ENCODE data around the gene TSPAN3.

Gene TSPAN3

GRCh38 chr15:77035584-77035983 lies 35.3 kb downstream of the TSPAN3 start:
- DNase-seq (ENCODE audit: extremely low read depth in 1 of 2, low read depth in 1 of 2), result no peak

DNA sequence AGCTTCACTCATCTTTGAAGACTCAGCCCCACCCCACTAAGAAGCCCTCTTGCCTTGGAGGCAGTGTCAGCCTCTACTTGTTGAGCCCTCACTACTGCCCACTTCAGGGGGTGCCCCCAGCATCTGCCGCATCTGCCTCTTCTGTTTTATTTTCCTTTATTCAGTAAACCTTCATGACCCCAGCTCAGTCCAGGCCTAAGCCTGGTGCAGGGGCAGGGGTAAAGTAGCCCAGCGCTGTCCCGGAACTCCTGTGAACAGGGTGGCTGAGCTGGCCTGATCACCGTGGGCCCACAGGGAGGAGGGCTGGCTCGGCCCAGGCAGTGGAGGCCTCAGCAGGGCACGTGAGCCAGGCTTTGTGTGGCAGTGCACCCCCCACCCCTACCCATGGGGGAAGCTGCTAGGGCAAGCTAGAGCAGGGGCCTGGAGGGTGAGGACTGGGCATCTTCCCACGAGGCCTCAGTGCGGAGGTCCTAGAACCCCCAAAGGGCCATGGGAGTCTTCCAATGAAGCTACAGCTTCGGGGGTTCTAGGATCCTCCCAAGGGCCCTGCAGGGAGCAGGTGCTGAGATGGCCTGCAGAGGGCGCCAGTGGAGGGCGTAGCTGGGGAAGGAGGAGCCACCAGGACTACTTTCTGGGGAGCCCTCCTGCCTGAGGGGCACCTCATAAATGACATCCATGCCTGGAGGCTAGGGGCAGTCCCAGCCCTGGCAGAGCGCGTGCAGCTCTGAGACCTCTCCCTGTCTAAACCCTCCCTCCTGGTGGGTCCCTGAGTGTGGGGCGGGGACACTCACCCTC lies 36.0 kb downstream of the TSPAN3 start:
- no peak for DNase-seq (ENCODE audit: extremely low read depth in 1 of 2, low read depth in 1 of 2)

DNA sequence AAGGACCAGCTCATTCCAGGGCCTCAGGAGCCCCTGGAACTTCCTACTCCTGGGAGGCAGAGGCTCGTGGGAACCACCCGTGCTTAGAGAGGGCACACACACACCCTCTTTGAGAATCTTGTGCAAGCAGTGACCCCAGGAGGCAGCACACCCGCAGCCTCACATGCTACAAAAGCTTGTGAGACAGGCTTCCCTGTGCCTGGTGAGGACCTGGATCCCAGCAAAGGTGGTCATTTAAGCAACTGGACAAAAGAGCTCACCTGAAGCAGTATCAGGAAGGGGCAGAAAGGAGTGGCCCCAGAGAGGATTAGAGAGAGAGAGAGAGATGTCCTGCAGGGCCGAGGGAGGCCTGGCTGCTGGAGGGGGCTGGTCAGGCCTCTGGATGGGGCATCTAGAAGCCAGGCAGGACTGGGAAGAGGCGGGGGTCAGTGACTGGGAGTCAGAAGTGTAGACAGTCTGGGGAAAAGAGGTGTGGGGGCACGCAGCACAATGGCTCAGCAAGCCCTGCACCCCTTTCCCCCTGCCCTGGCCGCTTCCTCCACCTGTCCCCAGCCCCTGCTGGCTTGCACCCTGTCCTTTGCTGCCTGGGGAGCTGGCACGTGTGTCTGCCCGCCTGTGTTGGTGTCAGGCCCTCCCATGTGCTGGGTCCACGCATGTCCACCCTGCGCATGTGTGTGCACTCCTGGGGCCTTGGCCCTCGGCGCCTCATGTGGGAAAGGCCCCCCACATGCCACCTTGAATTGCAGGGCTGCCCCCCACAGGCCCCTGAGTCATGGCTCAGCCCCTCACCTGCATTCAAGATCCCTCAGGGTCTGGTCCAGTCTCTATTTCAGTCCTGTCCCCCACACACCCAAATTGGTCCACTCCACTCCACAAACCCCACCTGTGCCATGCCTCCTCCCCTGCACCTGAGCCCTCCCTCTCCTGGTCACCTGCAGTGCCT lies 36.9 kb downstream of the TSPAN3 start:
- DNase-seq (ENCODE audit: extremely low read depth in 1 of 2, low read depth in 1 of 2), result no peak

DNA sequence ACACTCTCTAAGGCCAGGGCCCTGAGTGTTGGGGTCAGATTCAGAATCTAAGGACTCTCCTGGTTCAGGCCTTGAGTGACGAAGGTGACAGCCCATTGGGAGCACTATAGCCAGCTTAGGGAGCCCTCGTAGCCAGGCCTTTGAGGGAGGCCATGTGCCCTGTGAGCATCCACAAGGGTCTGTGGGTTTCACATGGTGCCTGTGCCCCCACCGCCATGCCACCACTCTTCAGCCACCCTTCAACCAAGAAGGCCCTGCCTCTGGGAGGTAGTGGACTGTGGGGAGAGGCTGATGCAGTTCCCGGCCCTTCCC lies 37.5 kb downstream of the TSPAN3 start:
- DNase-seq (ENCODE audit: extremely low read depth in 1 of 2, low read depth in 1 of 2), result no peak

DNA sequence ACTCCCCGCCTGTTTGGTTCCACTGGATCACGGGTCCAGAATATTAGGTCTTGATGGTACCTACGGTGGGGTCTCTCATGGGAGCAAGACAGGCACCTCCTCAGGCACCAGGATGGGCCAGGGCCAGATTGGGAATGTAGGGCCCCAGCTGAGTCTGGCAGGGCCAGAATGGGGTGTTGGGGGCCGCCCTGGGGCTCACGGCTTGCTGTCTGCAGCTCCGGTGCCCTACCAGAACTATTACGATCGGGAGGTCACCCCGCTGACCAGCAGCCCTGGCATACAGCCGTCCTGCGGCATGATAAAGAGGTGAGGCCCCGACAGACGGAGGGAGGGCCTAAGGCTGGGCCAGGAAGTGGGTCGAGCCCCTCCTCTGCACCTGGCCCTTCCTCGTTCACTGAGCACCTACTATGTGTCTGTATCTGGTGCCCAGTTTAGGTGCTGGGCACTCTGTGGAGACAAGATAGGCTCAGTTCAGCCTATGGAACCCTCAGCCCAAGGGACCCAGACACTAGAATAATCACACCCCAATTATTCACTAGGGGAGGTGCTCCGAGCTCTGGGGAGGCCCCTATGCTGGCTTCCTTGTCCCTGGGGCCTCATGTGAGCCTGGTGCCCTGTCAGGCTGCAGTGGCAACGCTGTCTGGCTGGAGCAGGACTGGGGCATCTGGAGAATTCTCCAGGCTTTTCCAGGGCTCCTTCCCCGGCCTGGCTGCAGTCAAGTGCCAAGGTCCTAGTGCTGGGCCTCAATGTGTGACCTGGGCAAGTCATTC lies 38.1 kb downstream of the TSPAN3 start:
- DNase-seq (ENCODE audit: extremely low read depth in 1 of 2, low read depth in 1 of 2), result no peak

DNA sequence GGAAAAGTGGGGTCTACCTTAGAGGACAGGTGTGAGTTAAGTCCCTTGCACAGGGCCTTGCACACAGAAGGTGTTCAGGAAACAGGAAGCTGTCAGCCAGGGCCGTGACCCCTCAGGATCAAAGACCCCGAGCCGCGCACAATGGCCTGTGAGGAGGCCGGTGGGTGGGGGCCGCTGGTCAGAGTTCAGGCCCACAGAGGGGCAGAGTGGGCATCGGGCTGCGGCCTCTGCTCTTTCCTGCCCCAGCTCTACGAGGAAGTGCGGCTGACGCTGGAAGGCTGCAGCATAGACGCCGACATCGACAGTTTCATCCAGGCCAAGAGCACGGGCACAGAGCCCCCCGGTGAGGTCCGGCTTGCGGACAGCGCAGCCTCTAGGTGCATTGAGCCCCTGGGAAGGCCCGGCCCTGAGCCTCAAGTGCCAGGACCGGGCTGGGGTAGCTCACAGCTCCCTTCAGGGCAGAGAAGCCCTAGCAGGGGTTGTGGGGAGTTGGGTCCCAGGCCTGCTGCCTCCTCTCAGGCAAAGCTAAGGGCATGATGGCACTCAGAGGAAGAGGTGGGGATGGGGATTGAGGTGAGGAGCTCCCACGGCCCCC lies 38.8 kb downstream of the TSPAN3 start:
- DNase-seq (ENCODE audit: extremely low read depth in 1 of 2, low read depth in 1 of 2), result no peak

- DNase-seq (ENCODE audit: extremely low read depth in 1 of 2, low read depth in 1 of 2), result no peak
Observed at GRCh38 chr15:77031376-77032050, 39.4 kb downstream of the TSPAN3 start.

- DNase-seq (ENCODE audit: extremely low read depth in 1 of 2, low read depth in 1 of 2), result no peak
Observed at GRCh38 chr15:77030928-77031375, 40.0 kb downstream of the TSPAN3 start.

DNA sequence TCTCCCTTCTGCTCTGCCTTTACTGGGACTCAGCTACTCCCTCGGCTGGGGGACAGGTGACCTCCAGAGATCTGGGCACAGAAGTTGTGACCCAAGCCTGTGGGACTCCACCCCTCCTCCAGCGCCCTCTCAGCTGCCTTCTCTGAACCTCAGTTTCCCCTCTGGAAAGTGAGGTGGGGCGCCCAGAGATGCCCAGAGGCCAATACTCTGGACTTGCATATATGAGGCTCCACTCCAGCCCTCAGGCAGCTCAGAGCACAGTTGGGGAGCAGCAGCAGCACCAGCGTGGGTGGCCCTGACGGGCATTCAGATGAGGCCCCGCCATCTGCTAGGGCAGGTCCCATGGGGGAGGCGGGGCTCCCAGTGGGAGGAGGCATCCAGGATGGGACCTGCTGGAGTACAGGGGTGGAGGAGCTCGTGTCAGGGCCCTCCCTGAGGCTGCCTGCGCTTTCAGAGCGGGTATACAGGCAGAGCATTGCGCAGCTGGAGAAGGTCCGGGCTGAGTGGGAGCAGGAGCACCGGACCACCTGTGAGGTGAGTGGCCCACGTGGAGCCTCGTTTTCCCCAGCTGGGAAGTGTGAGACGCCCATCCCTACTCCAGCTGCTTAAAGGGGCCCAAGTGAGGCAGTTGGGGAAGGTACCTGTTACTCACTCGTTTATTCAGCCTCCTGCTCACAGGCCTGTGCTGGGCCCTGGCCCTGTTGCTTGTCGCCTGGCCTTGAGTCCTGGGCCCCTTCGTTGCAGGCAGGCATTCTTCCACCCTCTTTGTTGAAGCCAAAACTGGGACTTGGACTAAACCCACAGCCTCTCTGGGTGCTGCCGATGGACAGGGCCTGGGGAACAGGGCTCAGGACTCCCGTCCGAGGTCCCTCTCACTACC lies 40.6 kb downstream of the TSPAN3 start:
- no peak for DNase-seq (ENCODE audit: extremely low read depth in 1 of 2, low read depth in 1 of 2)

- DNase-seq (ENCODE audit: extremely low read depth in 1 of 2, low read depth in 1 of 2), result no peak
Observed at GRCh38 chr15:77029166-77030047, 41.5 kb downstream of the TSPAN3 start.

DNA sequence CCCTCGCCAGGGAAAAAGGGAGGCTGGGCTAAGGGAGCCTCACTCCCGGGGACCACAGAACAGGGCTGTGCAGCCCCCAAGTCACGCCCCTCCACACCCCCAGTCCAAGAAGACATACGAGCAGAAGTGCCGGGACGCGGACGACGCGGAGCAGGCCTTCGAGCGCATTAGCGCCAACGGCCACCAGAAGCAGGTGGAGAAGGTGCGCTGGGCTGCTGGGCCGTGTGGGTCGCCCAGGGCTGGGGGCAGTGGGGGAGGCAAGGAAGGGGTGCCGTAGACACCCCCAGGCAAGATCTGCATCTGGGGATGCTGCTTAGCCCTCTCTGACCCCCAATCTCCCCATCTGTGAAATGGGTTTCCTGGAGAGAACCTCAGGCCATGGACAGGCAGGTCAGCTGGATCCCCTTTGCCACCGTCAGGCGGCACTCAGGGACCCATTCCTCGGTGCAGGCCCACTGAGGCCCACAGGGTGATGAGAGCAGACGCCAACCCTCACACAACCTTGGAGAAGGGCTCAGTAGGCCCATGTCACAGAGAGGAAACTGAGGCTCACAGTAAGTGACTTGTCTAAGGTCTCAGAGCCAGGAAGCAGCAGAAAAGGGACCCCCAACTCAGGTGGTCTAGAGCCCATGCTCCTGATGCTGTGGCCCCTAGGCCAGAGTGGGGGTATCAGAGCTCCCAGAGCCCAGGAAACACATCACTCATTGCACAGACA lies 42.3 kb downstream of the TSPAN3 start:
- DNase-seq (ENCODE audit: extremely low read depth in 1 of 2, low read depth in 1 of 2), result no peak

DNA sequence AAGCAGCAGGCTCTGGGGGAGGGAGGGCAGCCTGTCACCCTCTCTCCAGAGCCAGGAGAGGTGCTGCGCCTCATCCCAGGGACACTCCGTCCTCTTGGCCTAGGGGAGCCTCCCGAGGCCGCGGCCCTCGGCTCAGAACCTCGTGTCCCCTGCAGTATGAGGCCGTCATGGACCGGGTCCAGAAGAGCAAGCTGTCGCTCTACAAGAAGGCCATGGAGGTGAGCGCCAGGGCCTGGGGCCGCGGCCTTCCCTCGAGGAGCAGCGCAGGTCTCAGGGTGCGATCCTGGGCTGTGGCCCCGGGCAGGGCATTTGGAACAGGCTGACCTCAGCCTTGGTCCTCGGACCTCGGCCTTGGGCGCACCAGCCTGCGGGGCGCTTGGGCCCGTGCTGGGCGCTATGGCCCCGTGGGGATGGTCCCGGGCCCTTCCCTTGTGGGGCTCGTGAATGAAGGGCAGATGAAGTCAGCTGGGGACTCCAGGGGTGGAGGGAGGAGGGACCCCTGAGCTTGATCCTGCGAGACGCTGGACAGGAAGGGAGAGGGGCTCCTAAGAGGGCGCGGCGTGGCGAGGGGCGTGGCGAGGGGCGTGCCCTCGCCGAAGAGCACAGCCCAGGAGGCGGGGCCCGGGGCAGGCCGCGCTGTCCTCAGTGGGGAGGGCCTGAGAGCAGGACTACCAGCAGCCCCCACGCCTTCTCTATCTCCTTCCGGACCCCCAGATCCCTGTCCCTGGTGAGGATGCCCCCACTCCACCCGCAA lies 43.0 kb downstream of the TSPAN3 start:
- no peak for DNase-seq (ENCODE audit: extremely low read depth in 1 of 2, low read depth in 1 of 2)

- no peak for DNase-seq (ENCODE audit: extremely low read depth in 1 of 2, low read depth in 1 of 2)
Observed at GRCh38 chr15:77027111-77027696, 43.7 kb downstream of the TSPAN3 start.

GRCh38 chr15:77026501-77027110 lies 44.3 kb downstream of the TSPAN3 start:
- DNase-seq (ENCODE audit: extremely low read depth in 1 of 2, low read depth in 1 of 2), result no peak

DNA sequence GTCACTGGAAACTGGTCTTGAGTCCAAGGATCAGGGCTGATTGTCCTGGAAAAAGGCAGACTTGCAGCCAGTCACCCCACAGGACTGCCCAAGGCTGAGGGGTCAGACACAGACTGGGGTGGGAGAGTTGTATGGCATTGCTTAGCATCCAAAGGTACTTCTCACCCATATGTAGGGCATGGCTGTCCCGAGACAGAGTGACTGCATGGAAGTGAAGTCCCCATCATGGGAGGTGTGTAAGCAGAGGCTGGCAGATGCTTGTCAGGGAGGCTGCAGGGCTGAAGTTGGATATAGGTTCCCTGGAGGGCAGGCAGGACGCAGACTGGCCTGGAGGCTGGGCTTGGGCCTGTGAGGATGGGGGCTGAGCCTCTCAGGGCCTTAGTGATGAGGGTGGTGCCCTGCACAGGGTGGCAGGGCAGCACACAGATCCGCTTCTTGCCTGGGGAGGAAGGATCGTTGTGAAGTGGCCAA lies 44.9 kb downstream of the TSPAN3 start:
- DNase-seq (ENCODE audit: extremely low read depth in 1 of 2, low read depth in 1 of 2), result no peak

Measured in activated CD8-positive, alpha-beta memory T cell treated with anti-CD3 and anti-CD28 coated beads for 1 hour (primary cell).